ENCODE data around the gene ZCCHC8. TPM values are rescaled to one million over a fixed set of nuclear protein-coding genes. Genes with fewer than 3 reads are reported as not detected.

ZCCHC8 gene
- total and polyA plus RNA-seq, 2 of the 8 experiments (the other 6 are each of a cell fraction or from before 2014, with no cell fraction given) = 13.8 to 28.9 TPM

DNA sequence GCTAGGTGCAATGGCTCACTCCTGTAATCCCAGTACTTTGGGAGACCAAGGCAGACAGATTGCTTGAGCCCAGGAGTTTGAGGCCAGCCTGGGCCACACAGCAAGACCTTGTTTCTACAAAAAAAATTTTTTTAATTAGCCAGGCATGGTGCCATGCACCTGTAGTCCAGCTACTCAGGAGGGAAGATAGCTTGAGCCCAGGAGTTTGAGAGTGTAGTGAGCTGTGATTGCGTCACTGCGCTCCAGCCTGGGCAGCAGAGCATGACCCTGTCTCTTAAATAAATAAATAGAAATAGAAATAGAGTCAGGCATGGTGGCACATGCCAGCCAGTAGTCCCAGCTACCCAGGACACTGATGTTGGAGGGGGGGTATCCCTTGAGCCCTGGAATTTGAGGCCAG is 41.5 kb downstream of the ZCCHC8 start (continued):
- TF ChIP-seq SP4 (IDR thresholded peaks at IDR 0.05; ENCODE audit: low read length) (no peak), BCL11A (IDR thresholded peaks at IDR 0.05; ENCODE audit: low read depth in 2 of 2, low read length in 2 of 2) (no peak)

Data from H1 (cell line).